ENCODE results near the gene CTAGE9.
"Not testable (repeated sequence)": the region's sequence is repeated elsewhere in the genome, so short reads cannot be mapped to it uniquely, and the experiment has no call there.

The CTAGE9 gene

DNA sequence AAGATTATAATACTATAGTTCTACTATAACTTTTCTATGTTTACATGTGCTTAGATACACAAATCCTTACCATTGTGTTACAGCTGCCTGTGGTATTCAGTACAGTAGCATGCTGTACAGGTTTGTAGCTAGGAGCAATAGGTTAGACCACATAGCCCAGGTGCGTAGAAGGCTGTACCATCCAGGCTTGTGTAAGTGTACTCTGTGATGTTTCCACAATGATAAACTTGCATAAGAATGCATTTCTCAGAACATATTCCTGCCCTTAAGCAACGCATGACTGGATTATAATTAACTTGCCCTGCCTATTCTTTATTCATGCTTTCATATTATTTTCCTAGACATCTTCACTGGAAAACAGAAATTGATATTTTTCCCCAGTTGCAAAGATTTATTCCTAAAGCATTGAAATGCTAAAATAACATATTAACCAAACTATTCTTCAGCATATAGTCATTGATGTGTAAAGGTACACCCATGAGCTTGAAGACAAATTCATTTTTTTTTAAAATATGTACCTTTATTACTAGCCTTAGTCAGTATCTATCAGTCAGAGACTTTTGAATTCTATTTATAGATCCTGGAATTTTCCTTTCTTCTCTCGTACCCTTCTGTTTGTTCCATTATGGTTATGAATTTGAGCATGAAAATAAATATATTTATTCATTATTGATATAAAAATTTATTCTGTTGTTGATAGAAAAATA lies 7.2 kb upstream of the CTAGE9 start:
- TF ChIP-seq Cebpa-rat (IDR thresholded peaks at IDR 0.05) = no peak
- H3K27ac ChIP-seq = no peak overlapping the region
- peaks cover 0 to 12% (median 0%) of the 10 kb centered on the region in 10 experiments; a peak in 4 of 20 replicates for H3K4me1 ChIP-seq
- no peaks in the 10 kb centered on the region; a peak in 1 of 22 replicates for H4K20me1 ChIP-seq
- no peak overlapping the region for H3K4me2 ChIP-seq
- 0 out of 22 replicates have a peak, but pooled peaks cover 0 to 2% (median 0%) of the 10 kb centered on the region in 11 experiments for H3K9me3 ChIP-seq (replicated peaks in 1 of 11)
- no peak overlapping the region for H3K4me3 ChIP-seq
- no peak overlapping the region for H3K9ac ChIP-seq
- H3K27me3 ChIP-seq = no peaks in the 10 kb centered on the region
- H3K36me3 ChIP-seq = no peaks in the 10 kb centered on the region

DNA sequence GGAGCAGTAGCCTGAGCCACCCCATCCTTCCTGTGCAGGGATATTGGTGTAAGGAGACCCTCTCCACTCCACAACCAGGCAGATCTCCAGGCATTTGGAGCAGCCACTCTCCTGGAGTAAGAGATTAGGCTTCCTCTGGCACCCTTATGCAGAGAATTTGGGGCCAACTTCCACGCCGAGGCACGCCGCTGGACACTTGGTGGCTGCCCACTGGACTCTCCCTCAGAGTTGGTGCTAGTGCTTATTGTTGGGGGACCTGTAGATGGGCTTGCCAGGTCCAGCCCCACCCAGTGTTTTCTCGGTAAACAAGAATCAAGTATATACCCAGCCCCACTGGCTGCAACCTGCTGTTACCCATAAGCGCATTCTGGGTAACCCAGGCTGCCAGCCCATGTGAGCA lies 4.8 kb upstream of the CTAGE9 start:
- not testable (repeated sequence) for H3K27ac ChIP-seq; H3K4me1 ChIP-seq; H3K27me3 ChIP-seq; H3K36me3 ChIP-seq; H3K9me3 ChIP-seq (replicated peaks in 1 of 11); H3K4me3 ChIP-seq; H4K20me1 ChIP-seq; H3K4me2 ChIP-seq; H3K9ac ChIP-seq

DNA sequence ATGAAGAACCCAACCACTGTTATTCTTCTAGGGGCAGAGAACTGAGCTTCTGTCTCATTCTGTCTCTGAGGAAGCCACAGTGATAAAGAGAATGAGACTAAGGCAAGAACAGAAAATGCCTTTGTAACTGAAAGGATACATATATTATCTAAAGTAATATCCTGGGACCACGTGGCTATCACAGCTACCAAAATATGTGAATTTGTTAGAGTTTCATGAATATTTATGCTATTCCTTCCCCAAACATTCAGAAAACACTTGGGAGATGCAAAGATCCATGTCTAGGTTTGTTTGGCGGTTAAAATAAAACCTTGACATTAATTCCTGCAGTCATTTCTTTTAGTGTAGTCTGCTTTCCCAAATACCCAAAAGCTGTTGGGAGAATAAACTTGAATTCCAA lies 6.9 kb downstream of the CTAGE9 start:
- not testable (repeated sequence) for H3K27ac ChIP-seq; H3K27me3 ChIP-seq; H3K9me3 ChIP-seq (replicated peaks in 1 of 11); H3K4me2 ChIP-seq; H3K4me1 ChIP-seq; H3K4me3 ChIP-seq; H3K9ac ChIP-seq; H3K36me3 ChIP-seq; H4K20me1 ChIP-seq

DNA sequence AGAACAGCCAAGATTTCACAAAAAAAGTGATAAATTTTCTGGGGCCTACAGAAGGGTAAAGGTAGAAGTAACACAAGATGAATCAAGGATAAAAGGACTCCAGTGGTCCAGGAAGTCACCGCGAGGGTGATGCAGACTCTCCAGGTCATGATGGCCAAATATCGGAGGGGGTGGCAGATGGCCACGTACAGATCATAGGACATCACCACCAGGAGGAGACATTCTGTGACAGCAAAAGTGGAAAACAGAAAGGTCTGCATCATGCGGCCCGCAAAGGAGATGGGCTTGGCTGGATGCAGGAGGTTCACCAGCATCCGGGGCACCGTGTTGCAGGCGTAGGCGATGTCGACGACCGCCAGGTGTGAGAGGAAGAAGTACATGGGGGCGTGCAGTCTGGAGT lies 10.0 kb downstream of the CTAGE9 start:
- not testable (repeated sequence) for H3K36me3 ChIP-seq; H3K4me2 ChIP-seq; H3K4me3 ChIP-seq; H3K9ac ChIP-seq; H4K20me1 ChIP-seq; H3K27ac ChIP-seq; H3K4me1 ChIP-seq; H3K9me3 ChIP-seq (replicated peaks in 1 of 11)
- peaks cover 0 to 18% (median 0%) of the 10 kb centered on the region in 11 experiments; a peak in 5 of 22 replicates for H3K27me3 ChIP-seq

DNA sequence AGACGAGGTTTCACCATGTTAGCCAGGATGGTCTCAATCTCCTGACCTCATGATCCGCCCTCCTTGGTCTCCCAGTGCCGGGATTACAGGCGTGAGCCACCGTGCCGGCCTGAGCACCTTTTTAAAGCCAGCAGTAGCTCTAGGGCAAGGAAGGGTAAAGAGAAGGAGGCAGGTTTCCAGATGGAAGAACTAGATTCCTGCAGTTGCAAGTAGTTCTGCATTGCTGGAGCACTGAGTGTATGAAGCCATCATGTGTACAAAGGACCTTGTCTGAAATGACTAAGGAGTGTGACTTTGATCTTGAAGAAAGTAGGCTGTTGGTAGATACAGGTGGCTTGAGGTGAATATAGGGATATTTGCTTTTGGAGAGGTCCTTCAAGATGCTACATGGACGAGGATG lies 13.9 kb downstream of the CTAGE9 start:
- no peak overlapping the region for H3K9ac ChIP-seq
- H4K20me1 ChIP-seq = peaks cover 0 to 4% (median 0%) of the 10 kb centered on the region in 11 experiments; a peak in 1 of 22 replicates
- no peak for TF ChIP-seq Cebpa-rat (IDR thresholded peaks at IDR 0.05)
- H3K4me3 ChIP-seq = no peak overlapping the region
- peaks cover 0 to 4% (median 0%) of the 10 kb centered on the region in 10 experiments; a peak in 5 of 20 replicates for H3K4me1 ChIP-seq
- H3K27me3 ChIP-seq = peaks cover 0 to 36% (median 0%) of the 10 kb centered on the region in 11 experiments; a peak in 7 of 22 replicates
- H3K9me3 ChIP-seq (replicated peaks in 1 of 11) = no peaks in the 10 kb centered on the region
- no peak overlapping the region for H3K4me2 ChIP-seq
- H3K36me3 ChIP-seq = no peaks in the 10 kb centered on the region
- H3K27ac ChIP-seq = no peak overlapping the region

DNA sequence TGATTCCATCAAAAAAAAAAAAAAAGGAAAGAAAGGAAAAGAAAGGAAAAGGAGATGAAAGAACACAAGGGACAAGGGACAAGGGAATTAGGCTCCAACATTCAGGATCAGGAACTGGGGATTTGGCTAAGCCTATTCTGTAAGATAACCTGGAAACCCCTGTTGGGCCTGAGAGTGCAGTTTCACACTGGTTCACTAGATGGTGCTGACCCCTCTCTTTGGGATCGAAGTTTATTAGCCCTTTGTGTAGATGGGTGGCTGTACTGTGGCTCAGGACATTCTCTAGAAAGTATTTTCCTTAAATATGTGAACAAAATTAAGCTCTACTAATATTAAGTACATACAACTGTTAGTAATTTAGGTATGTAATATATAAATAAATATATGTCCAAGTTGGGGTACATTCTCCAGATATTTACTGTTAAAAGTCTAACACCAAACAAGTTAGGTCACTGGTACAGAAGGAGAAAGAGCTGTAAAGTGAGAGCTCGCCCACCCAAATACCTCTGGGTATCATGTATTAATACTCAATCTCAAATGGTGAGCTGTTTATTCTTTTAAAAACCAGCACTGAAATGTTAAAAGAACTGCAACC lies 15.9 kb downstream of the CTAGE9 start:
- no peak overlapping the region for H3K9ac ChIP-seq
- peaks cover 0 to 4% (median 0%) of the 10 kb centered on the region in 11 experiments; a peak in 1 of 22 replicates for H4K20me1 ChIP-seq
- H3K27me3 ChIP-seq = peaks cover 0 to 44% (median 0%) of the 10 kb centered on the region in 11 experiments; a peak in 7 of 22 replicates
- H3K9me3 ChIP-seq (replicated peaks in 1 of 11) = no peaks in the 10 kb centered on the region
- no peak overlapping the region for H3K4me3 ChIP-seq
- no peak for TF ChIP-seq Cebpa-rat (IDR thresholded peaks at IDR 0.05)
- no peak overlapping the region for H3K27ac ChIP-seq
- peaks cover 0 to 17% (median 7%) of the 10 kb centered on the region in 10 experiments; a peak in 13 of 20 replicates for H3K4me1 ChIP-seq
- H3K4me2 ChIP-seq = no peak overlapping the region
- no peaks in the 10 kb centered on the region for H3K36me3 ChIP-seq

GRCh38 chr6:131693384-131693783 lies 17.4 kb downstream of the CTAGE9 start:
- Histone ChIP-seq H3K36me3 (no peaks in the 10 kb centered on the region), H3K27ac (no peak overlapping the region), H3K4me3 (no peak overlapping the region), H3K4me2 (no peak overlapping the region), H4K20me1 (peaks cover 0 to 4% (median 0%) of the 10 kb centered on the region in 11 experiments; a peak in 1 of 22 replicates), H3K4me1 (peaks cover 0 to 30% (median 12%) of the 10 kb centered on the region in 10 experiments; a peak in 13 of 20 replicates), H3K9me3 (replicated peaks in 1 of 11) (0 out of 22 replicates have a peak, but pooled peaks cover 0 to 2% (median 0%) of the 10 kb centered on the region in 11 experiments), H3K27me3 (peaks cover 0 to 53% (median 0%) of the 10 kb centered on the region in 11 experiments; a peak in 7 of 22 replicates), H3K9ac (no peak overlapping the region)
- TF ChIP-seq Cebpa-rat (IDR thresholded peaks at IDR 0.05) = no peak

DNA sequence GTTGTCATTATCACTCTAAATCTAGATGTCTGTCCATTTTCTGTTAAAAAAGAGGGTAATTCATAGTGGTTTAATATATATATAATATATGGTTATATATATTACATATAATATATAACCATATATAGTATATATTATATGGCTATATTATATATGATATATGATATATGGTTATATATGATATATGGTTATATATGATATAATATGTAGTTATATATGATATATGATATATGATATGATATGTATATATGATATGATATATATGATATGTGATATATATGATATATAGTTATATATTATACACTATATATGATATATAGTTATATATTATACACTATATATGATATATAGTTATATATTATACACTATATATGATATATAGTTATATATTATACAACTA lies 18.2 kb downstream of the CTAGE9 start:
- TF ChIP-seq Cebpa-rat (IDR thresholded peaks at IDR 0.05) = no peak
- H3K36me3 ChIP-seq = no peaks in the 10 kb centered on the region
- H3K27me3 ChIP-seq = peaks cover 0 to 49% (median 0%) of the 10 kb centered on the region in 11 experiments; a peak in 7 of 22 replicates
- 0 out of 22 replicates have a peak, but pooled peaks cover 0 to 2% (median 0%) of the 10 kb centered on the region in 11 experiments for H3K9me3 ChIP-seq (replicated peaks in 1 of 11)
- no peak overlapping the region for H3K4me2 ChIP-seq
- peaks cover 0 to 2% (median 0%) of the 10 kb centered on the region in 11 experiments; a peak in 1 of 22 replicates for H4K20me1 ChIP-seq
- no peak overlapping the region for H3K27ac ChIP-seq
- H3K4me1 ChIP-seq = peaks cover 0 to 35% (median 12%) of the 10 kb centered on the region in 10 experiments; a peak in 13 of 20 replicates
- H3K4me3 ChIP-seq = no peak overlapping the region
- H3K9ac ChIP-seq = no peak overlapping the region

- H3K36me3 ChIP-seq = no peaks in the 10 kb centered on the region
- no peak for TF ChIP-seq Cebpa-rat (IDR thresholded peaks at IDR 0.05)
- H3K4me1 ChIP-seq = peaks cover 0 to 35% (median 12%) of the 10 kb centered on the region in 10 experiments; a peak in 13 of 20 replicates
- no peak overlapping the region for H3K27ac ChIP-seq
- H3K9me3 ChIP-seq (replicated peaks in 1 of 11) = 0 out of 22 replicates have a peak, but pooled peaks cover 0 to 2% (median 0%) of the 10 kb centered on the region in 11 experiments
- H3K9ac ChIP-seq = no peak overlapping the region
- peaks cover 0 to 46% (median 0%) of the 10 kb centered on the region in 11 experiments; a peak in 7 of 22 replicates for H3K27me3 ChIP-seq
- H4K20me1 ChIP-seq = no peaks in the 10 kb centered on the region
- H3K4me3 ChIP-seq = no peak overlapping the region
- H3K4me2 ChIP-seq = peak overlapping the region in 5 of 11 experiments; percentile 4 to 51 (median 32); a peak in 5 of 22 replicates
These were observed 18.8 kb downstream of the CTAGE9 start for GRCh38 chr6:131692031-131692430.
